ENCODE data around the gene RCAN1.
A peak's percentile ranks its signal among the peaks of the same experiment; 100 is the strongest.
"Not testable (repeated sequence)": the region's sequence is repeated elsewhere in the genome, so short reads cannot be mapped to it uniquely, and the experiment has no call there.

Gene RCAN1

DNA sequence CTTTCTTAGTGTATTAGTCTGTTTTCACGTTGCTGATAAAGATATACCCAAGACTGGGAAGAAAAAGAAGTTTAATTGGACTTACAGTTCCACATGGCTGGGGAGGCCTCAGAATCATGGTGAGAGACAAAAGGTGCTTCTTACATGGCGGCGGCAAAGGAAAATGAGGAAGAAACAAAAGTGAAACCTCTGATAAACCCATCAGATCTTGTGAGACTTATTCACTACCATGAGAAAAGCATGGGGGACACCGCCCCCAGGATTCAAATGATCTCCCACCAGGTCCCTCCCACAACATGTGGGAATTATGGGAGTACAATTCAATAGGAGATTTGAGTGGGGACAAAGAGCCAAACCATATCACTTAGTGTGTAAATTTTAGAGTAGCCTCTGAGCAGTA is 46.1 kb downstream of the RCAN1 start:
- ATAC-seq = not testable (repeated sequence)

DNA sequence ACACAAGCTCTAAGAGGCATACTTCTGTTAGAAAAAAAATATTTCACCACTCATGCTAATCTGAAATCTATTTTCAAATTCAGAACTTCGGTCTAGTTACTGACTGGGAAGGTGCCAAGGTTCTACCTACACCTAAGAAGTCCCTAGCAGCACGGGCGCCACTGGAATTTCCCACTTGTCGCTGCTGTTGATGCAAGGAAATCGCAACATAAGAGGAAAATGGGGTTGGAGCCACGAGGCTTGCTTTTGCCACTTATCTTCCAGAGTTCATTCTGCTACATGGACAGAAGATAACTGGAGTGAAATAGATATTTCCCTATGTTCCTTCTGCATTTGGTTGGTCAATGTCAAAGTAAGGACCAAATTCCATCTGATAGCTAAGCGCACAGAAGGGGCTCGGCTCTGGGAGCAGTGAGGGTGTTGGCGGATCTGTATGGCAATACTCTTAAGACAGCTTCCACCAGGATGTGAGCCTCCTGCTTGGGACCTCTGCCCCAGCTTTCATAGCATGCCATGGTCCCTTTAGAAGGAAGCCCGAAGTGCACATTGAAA is 47.2 kb downstream of the RCAN1 start:
- ATAC-seq = no peak

DNA sequence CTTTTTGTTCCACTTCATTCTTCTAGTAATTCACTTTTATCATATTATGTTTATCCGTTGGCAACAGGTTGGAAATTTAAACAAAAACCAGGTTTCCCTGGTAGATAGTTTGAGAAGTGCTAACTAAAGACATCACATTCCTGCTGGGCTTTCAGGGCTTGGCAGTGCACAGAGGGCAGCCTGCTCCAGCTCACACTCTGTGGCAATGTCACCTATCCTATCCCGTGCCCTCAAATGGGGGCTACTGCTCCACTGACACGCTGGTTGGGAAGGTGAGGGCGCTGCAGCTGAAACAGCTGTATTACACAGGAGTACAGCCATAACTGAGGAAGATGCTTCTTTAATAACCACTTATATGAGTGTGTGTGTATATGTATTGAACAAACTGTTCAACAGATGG is 49.7 kb downstream of the RCAN1 start:
- ATAC-seq = no peak

DNA sequence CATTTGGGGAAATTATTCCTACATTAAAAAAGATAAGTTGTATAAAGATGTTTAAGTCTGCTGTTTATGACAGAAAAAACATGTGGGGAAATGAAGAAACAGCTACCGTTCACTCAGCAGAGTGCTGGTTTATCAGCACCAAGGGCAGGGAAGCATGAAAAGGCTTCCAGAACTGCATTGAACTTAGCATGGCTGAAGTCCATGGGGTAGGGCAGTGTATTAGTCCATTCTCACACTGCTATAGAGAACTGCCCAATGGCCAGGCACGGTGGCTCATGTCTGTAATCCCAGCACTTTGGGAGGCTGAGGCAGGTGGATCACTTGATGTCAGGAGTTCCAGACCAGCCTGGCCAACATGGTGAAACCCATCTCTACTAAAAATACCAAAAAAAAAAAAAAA is 51.5 kb downstream of the RCAN1 start:
- not testable (repeated sequence) for ATAC-seq

DNA sequence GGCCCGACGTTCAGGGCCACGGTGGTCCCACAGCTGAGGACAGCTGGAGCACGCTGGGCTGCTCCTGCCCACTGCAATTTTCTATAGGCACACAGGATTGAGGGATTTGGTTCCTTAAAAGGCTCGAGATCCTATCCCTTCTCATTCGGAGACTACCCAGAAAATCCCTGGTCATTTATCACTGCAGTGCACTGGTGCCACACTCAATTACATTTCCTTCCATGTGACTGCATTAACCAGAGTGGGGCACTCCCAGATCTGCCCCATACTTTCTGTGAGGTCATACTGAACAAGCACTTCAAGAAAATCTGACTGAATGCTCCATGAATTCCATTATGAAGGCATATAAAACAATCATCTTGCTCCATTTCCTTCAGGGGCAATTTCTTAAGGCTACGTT is 53.1 kb downstream of the RCAN1 start:
- ATAC-seq = no peak

GRCh38 chr21:34560609-34561008 is 54.3 kb downstream of the RCAN1 start:
- ATAC-seq = no peak

- no peak for ATAC-seq
These were observed 54.9 kb downstream of the RCAN1 start for GRCh38 chr21:34560021-34560420.

- ATAC-seq = no peak
These were observed 55.8 kb downstream of the RCAN1 start for GRCh38 chr21:34559089-34559631.

GRCh38 chr21:34558166-34558565 is 56.7 kb downstream of the RCAN1 start:
- ATAC-seq = no peak

DNA sequence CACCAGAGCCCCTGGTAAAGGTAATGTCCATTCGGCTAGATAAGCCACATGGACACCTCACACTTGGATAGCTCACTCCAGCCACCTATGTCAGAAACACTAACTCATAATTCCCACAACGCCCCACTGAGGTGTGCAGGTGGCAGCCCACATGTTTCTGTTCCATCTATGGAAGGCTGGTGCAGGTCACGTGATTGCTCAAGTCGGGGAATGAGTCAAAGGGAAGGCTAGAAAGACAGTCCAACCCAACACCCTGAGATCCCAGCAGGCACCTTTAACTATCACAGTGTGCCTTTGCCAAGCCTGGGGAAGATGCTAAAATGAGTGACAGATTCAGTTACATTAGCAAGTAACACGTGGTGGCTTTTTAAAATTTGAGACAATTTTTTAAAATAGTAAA is 57.7 kb downstream of the RCAN1 start:
- no peak for ATAC-seq

DNA sequence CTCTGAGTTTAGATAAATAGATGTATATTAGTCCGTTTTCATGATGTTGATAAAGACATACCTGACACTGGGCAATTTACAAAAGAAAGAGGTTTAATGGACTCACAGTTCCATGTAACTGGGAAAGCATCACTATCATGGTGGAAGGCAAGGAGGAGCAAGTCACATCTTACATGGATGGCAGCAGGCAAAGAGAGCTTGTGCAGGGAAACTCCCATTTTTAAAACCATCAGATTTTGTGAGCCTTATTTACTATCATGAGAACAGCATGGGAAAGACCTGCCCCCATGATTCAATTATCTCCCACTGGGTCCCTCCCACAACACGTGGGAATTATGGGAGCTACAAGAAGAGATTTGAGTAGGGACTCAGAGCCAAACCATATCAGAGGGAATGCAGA is 60.2 kb downstream of the RCAN1 start:
- ATAC-seq = not testable (repeated sequence)

GRCh38 chr21:34554227-34554626 is 60.7 kb downstream of the RCAN1 start:
- ATAC-seq = no peak

DNA sequence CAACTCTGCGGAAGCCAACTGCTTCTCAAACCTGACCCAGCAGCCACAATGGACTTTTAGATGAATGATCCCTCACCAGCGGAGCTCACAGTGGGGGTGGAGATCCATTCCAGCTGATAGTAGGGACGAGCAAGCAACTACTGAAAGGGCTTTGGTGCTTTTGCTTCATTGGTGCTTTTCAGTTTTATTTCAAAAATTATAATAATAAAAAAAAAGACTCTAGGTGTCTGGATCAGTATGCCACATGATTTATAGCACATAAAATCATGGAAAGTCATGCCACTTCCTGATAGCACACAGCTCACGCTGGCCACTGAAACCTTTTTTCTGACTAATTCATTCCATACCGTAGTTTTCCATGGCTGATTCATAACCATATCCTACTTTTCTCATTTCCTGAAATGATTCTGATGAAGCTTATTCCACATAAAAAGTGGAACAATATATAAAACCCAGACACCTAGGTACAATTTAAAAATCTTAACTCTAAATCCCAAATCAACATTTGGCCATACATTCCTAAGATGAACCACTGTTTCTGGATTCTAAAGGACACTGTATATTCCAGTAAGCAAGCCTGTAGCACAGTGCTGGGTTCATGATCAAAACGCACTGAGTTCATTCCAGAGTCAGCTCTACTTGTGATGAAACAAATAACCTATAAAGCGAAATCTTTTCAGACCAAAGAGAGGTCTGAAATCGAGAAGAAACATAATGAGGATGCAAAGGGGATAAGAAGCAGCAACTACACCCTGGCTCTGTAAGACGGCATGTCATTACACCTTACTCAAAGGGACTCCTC is 61.6 kb downstream of the RCAN1 start:
- ATAC-seq = no peak

- ATAC-seq = no peak
These were observed 62.4 kb downstream of the RCAN1 start for GRCh38 chr21:34552360-34553098.

DNA sequence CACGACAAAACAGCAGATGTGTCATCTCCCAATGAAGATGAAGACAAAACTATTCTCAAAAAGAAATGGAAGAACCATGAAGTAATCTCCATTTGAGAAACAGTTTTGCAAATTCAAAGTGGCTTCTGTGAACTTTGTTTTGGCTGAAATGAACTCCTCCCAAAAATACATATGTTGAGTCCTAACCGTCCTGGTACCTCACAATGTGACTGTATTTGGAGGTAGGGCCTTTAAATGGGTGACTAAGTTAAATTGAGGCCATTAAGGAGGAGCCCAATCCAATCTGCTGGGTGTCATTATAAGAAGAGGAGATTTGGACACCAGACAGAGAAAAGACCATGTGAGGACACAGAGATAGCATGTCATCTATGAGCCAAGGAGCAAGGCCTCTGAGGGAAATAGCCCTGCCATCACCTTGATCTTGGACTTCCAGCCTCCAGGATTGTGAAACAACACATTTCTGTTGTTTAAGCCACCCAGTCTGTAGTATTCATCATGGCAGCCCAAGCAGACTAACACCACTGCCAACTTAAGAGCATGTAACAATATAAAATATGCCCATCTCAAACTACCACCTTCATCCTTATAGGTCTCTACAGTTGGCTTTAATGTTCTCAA is 64.6 kb downstream of the RCAN1 start:
- ATAC-seq = no peak

- no peak for ATAC-seq
These were observed 66.0 kb downstream of the RCAN1 start for GRCh38 chr21:34548781-34549376.

DNA sequence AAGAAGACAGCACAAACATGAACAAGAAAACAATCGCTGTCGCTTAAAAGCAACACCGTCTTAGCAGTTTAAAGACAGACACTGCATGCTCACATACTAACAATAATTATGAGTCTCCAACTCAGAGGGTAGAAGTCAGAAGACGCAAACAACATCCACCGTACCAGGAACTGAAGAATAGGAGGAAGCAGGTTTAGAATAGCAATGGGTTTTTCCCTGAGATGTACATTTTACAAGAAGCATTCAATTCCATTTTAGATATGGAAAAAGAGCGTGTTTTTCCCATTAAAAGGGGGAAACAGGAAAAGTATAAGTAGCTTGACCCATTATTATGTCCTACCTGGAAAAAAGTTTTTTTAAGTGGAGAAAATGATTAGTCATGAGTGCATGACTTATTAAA is 68.4 kb downstream of the RCAN1 start:
- no peak for ATAC-seq

GRCh38 chr21:34545079-34545884 is 69.6 kb downstream of the RCAN1 start:
- ATAC-seq = peak; percentile 25 to 38

DNA sequence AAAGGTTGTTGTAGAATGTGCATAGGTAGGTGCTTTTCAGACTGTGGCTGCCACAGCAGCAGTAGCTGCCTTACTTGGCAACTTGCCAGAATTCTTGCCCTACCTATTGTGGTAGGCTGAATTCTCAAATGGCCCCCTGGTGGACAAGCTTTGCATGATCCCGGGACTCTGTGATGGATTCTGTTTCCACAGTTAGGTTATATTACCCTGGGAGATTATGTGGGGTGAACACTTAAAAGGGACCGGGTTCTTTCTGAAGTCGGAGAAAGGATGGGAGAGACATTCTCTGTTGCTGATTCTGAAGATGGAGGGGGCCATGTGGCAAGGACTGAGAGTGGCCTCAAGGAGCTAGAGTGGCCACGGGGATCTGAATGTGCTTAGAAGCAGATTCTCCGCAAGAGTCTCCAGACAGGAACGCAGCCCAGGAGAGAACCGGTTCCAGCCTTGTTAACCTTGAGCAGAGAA is 70.8 kb downstream of the RCAN1 start:
- ATAC-seq = no peak

DNA sequence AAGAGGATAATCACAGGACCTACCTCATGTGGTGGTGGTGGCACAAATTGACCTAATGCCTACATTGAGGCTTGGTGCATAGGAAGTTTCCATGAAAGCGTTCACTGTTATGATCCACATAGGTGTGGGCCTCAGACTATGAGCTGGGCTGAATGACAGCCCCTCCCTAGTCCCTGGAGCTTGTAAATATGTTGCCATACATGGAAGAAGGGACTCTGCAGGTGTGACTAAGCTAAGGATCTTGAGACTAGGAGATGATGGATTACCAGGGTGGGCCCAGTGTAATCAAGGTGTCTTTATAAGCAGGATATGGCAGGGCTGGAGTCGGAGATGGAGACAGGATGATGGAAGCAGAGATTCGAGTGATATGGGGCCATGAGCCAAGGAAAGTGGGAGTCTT is 71.9 kb downstream of the RCAN1 start:
- ATAC-seq = no peak

DNA sequence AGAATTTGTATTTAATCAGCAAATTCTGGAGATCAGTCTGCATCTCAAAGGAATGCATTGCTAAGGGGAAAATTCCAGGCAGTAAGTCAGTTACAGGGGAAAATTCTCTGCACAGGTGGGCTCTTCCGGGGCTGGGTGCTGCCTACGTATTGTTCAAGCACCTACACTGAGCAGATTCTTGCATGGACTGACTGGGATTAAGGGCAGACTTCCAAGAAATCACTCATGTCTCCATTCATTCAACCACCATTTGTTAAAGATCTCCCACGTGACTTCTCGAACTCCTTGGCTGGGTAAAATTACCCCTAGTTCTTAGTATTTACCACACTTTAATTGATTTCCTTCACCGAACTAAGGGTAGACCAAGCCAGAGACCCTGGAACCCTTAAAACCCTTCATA is 74.7 kb downstream of the RCAN1 start:
- ATAC-seq = no peak

GRCh38 chr21:34537838-34538237 is 77.1 kb downstream of the RCAN1 start:
- ATAC-seq = no peak

Measured in activated CD4-positive, CD25-positive, alpha-beta regulatory T cell treated with anti-CD3 and anti-CD28 coated beads, Interleukin-2, amount 50 U/mL, for 24 hours (primary cell).